Stimulated activated effector memory CD8-positive, alpha-beta T cell treated with anti-CD3 and anti-CD28 coated beads, Interleukin-12 subunit alpha, Interleukin-12 subunit beta, amount 100 ng/mL, for 72 hours (primary cell): ENCODE data around the gene PRR29.
A peak's percentile ranks its signal among the peaks of the same experiment; 100 is the strongest.
"Not testable (repeated sequence)": the region's sequence is repeated elsewhere in the genome, so short reads cannot be mapped to it uniquely, and the experiment has no call there.

Experiments
- ATAC-seq: fragments of 150-1000 bp; cut with Tn5 transposase; 2 replicates; pipeline ENCODE4 v1.10.0; 2021
- DNase-seq, 2 donors: peaks; one replicate each; pipeline ENCODE4 v3.0.0; 2021 to 2022; ENCODE audit warnings: low spot score in 2 of 2
- H3K27ac Mint-ChIP-seq: one replicate; pipeline ENCODE4 v1.8.0; 2022; ENCODE audit warnings: mild to moderate bottlenecking, mixed read lengths
- H3K36me3 Mint-ChIP-seq: one replicate; pipeline ENCODE4 v1.8.0; 2022; ENCODE audit warnings: mild to moderate bottlenecking, mixed read lengths
- H3K4me1 Mint-ChIP-seq: one replicate; pipeline ENCODE4 v1.8.0; 2022; ENCODE audit warnings: mixed read lengths
- H3K4me3 Mint-ChIP-seq: one replicate; pipeline ENCODE4 v1.8.0; 2022; ENCODE audit warnings: mild to moderate bottlenecking, mixed read lengths
- H3K9me3 Mint-ChIP-seq: one replicate; pipeline ENCODE4 v1.8.0; 2022; ENCODE audit warnings: mixed read lengths

PRR29 gene

GRCh38 chr17:63999680-64000531 is 1.8 kb downstream of the PRR29 start:
- Mint-ChIP-seq H3K4me3 (peak overlapping the region; percentile 87), H3K27ac (peak overlapping the region; percentile 64), H3K9me3 (no peaks in the 10 kb centered on the region), H3K36me3 (peaks cover 38% of the 10 kb centered on the region), H3K4me1 (peaks cover 51% of the 10 kb centered on the region)
- DNase-seq (no peak), ATAC-seq (no peak)

GRCh38 chr17:64001091-64001579 is 3.0 kb downstream of the PRR29 start:
- peaks cover 49% of the 10 kb centered on the region for H3K36me3 Mint-ChIP-seq
- ATAC-seq: no peak
- peaks cover 55% of the 10 kb centered on the region for H3K4me1 Mint-ChIP-seq
- DNase-seq: no peak
- H3K4me3 Mint-ChIP-seq: no peak overlapping the region
- peak overlapping the region; percentile 64 for H3K27ac Mint-ChIP-seq
- no peaks in the 10 kb centered on the region for H3K9me3 Mint-ChIP-seq

- Mint-ChIP-seq H3K27ac (peak overlapping the region; percentile 34), H3K4me1 (peaks cover 59% of the 10 kb centered on the region)
Measured at GRCh38 chr17:64001763-64002529, 3.8 kb downstream of the PRR29 start.

DNA sequence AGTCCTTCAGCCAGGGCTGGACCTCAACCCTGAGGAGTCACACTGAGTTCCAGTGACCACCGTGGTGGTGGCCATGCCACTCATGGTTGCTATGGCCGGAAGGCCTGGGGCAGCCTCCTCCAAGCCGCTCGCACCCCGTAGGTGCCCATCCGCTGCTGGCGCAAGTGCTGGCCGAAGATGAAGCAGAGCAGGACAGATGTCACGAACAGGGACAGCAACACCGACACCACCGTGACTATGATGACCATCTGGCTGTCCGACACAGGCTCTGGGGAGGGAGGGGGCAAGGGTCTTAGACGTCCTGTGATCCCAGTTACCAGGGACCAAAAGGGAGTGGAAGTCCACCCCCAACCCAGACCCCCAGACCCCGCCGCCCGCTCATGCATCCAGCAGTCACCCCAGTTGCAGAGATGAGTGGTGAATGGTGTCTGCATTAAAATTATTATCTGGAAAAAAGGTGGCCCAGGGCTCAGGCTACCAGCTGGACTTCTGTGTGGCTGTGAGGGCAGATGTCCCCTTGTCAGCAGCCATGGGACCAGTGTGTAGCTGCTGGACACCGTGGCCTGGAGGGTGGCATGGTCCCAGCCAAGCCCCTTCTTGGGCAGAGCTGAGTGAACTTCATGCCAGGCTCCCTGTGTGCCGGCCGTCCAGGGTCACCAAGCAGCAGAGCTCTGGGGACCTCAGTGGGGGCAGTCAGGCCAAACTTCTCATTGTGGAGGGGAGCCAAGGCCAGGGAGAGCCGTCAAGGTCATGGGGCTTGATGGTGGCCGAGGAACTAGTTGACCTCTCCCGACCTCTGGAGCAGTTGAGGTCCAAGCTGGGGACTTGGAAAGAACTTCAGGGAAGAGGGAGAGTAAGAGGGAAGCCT is 4.7 kb downstream of the PRR29 start:
- peaks cover 52% of the 10 kb centered on the region for H3K36me3 Mint-ChIP-seq
- DNase-seq (no peak), ATAC-seq (no peak)
- peaks cover 59% of the 10 kb centered on the region for H3K4me1 Mint-ChIP-seq
- peak overlapping the region; percentile 83 for H3K27ac Mint-ChIP-seq
- no peaks in the 10 kb centered on the region for H3K9me3 Mint-ChIP-seq
- H3K4me3 Mint-ChIP-seq: no peak overlapping the region

More at GRCh38 chr17:64001763-64002529, 3.8 kb downstream of the PRR29 start:
- Mint-ChIP-seq H3K4me3 (no peak overlapping the region), H3K9me3 (no peaks in the 10 kb centered on the region), H3K36me3 (peaks cover 50% of the 10 kb centered on the region)
- DNase-seq (no peak), ATAC-seq (no peak)

- ATAC-seq (no peak), DNase-seq (no peak)
- peaks cover 47% of the 10 kb centered on the region for H3K36me3 Mint-ChIP-seq
Measured at GRCh38 chr17:64003526-64004121, 5.5 kb downstream of the PRR29 start.

DNA sequence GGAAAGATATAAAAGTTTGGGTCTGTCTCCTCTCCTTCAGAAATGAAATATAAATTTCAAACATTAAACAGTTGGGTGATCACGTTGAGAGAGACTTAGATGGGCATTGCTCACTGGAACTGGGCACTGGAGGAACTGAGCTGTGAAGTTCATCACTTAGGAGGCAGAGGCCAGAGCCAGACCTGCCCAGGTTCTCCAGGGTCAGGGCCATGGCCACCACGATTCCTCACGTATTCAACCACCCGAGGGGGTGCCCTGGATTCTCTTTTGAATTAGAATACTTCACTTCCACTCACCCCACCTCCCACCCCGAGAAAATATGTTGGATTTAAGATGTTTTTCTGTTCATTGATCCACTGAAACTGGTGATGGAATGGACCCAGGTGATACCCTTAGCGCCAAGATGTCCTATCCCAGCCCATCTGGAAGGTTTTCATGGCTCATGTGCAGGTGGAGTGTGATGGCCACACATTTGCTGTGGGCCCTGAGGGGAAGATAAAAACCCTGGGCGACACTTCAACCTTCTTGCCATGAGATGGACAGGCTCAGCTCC is 6.1 kb downstream of the PRR29 start:
- no peak for ATAC-seq

More at GRCh38 chr17:64003526-64004121, 5.5 kb downstream of the PRR29 start:
- peaks cover 62% of the 10 kb centered on the region for H3K4me1 Mint-ChIP-seq
- no peak overlapping the region for H3K4me3 Mint-ChIP-seq
- peak overlapping the region; percentile 83 for H3K27ac Mint-ChIP-seq
- no peaks in the 10 kb centered on the region for H3K9me3 Mint-ChIP-seq

DNA sequence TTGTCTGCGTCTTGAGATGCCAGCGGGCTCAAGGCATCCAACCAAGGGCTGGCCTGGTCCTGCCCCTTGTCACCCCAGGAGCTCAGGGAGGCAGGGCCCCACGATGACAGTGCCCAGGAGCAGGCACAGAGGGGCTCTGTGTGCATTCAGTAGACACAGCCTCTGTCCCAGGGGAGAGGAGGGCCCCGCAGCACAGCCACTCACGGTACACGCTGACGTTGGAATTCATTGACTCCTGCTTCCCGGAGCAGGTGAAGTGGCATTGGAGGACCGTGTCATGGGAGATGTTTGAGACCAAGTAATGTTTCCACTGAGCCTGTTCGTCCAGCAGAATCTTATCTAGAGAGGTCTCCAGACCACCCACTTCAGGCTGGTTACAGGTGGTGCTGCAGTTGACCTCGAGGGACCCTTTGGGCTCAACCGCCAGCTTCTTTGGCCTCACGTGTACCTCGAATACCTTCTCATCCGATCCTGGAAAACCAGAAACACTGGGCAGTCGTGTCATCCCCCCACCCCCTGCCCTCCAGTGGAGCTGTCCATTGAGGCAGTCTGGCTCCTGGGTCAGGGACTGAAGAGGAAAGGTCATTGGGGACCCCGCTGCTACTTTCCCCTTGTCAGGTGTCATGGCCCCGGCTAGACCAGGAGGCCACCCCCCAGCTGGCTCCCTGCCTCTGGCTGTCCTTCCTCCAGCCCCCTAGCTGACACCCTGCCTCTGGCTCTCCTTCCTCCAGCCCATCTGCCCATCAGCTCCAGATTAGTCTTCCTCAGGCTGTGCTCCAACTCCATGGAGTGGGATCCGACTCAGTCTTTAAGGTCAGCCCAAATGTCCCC is 7.0 kb downstream of the PRR29 start:
- DNase-seq (no peak), ATAC-seq (no peak)
- H3K4me3 Mint-ChIP-seq: no peak overlapping the region
- H3K27ac Mint-ChIP-seq: peak overlapping the region; percentile 83
- H3K4me1 Mint-ChIP-seq: peaks cover 62% of the 10 kb centered on the region
- peaks cover 45% of the 10 kb centered on the region for H3K36me3 Mint-ChIP-seq
- H3K9me3 Mint-ChIP-seq: no peaks in the 10 kb centered on the region

More for the DNA sequence above, 6.1 kb downstream of the PRR29 start:
- DNase-seq: no peak
- Mint-ChIP-seq H3K36me3 (peaks cover 49% of the 10 kb centered on the region), H3K27ac (peak overlapping the region; percentile 83), H3K9me3 (no peaks in the 10 kb centered on the region), H3K4me1 (peaks cover 62% of the 10 kb centered on the region), H3K4me3 (no peak overlapping the region)

GRCh38 chr17:64005734-64006167 is 7.6 kb downstream of the PRR29 start:
- H3K4me1 Mint-ChIP-seq: peaks cover 58% of the 10 kb centered on the region
- peaks cover 45% of the 10 kb centered on the region for H3K36me3 Mint-ChIP-seq
- no peak overlapping the region for H3K4me3 Mint-ChIP-seq
- no peak for ATAC-seq
- H3K27ac Mint-ChIP-seq: peak overlapping the region; percentile 83
- DNase-seq: no peak
- H3K9me3 Mint-ChIP-seq: no peaks in the 10 kb centered on the region

- Mint-ChIP-seq H3K9me3 (no peaks in the 10 kb centered on the region), H3K36me3 (peaks cover 50% of the 10 kb centered on the region), H3K4me1 (peaks cover 53% of the 10 kb centered on the region), H3K4me3 (no peak overlapping the region), H3K27ac (peak overlapping the region; percentile 61)
- ATAC-seq (no peak), DNase-seq (no peak)
Measured at GRCh38 chr17:64006361-64007088, 8.4 kb downstream of the PRR29 start.

DNA sequence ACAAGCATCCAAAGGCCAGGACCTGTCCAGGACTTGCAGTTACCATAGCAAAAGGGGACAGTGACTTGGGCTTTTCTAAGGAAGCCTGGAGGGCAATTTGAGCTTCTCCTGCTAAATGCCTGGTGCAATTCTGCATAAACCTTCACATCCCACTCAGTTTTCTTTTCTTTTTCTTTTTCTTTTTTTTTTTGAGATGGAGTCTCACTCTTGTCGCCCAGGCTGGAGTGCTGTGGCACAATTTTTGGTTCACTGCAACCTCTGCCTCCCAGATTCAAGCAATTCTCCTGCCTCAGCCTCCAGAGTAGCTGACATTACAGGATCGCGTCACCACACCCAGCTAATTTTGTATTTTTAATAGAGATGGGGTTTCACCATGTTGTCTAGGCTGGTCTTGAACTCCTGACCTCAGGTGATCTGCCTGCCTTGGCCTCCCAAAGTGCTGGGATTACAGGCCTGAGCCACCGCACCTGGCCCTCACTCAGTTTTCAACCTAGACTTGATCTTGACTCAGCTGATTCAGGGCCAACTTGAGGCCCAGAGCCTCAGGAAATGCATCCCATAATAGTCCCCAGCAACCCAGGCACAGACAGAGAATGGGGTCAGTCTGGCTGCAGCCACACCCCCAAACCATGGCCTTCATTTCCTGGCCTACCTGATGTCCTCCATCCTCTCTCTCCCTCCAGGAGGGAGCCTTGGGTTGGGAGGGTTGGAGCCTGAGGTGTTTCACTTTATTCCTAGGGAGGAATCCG is 9.1 kb downstream of the PRR29 start:
- H3K4me3 Mint-ChIP-seq, ATAC-seq, H3K9me3 Mint-ChIP-seq, DNase-seq: not testable (repeated sequence)
- H3K27ac Mint-ChIP-seq: peak overlapping the region; percentile 61
- H3K36me3 Mint-ChIP-seq: peaks cover 55% of the 10 kb centered on the region
- peaks cover 53% of the 10 kb centered on the region for H3K4me1 Mint-ChIP-seq

GRCh38 chr17:64007838-64008282 is 9.7 kb downstream of the PRR29 start:
- DNase-seq (no peak), ATAC-seq (no peak)
- Mint-ChIP-seq H3K27ac (peak overlapping the region; percentile 61), H3K4me3 (no peak overlapping the region), H3K4me1 (peaks cover 53% of the 10 kb centered on the region), H3K9me3 (no peaks in the 10 kb centered on the region), H3K36me3 (peaks cover 55% of the 10 kb centered on the region)

- H3K4me1 Mint-ChIP-seq: peaks cover 53% of the 10 kb centered on the region
- H3K9me3 Mint-ChIP-seq: no peaks in the 10 kb centered on the region
- ATAC-seq (no peak), DNase-seq (no peak)
- no peak overlapping the region for H3K4me3 Mint-ChIP-seq
- peaks cover 55% of the 10 kb centered on the region for H3K36me3 Mint-ChIP-seq
- peak overlapping the region; percentile 69 for H3K27ac Mint-ChIP-seq
Measured at GRCh38 chr17:64008346-64008745, 10.2 kb downstream of the PRR29 start.
